Aorta (tissue), 5 donors: ENCODE results near the gene CDH3. TPM values are rescaled to one million over a fixed set of nuclear protein-coding genes. Genes with fewer than 3 reads are reported as not detected.

Experiments
- ATAC-seq: fragments of 200-7000 bp; cut with Tn5 transposase; one replicate; pipeline ENCODE4 v1.9.1; 2022; ENCODE audit warnings: moderate library complexity; ENCODE audit not compliant: low FRiP score
- DNase-seq, 2 donors: peaks; one replicate each; pipeline ENCODE4 v3.0.0-alpha.2; 2020
- H3K27ac ChIP-seq, 2 donors: one replicate each; pipeline ENCODE4 v1.5.1; 2013; ENCODE audit warnings: low read length in 2 of 2, mild to moderate bottlenecking in 2 of 2, moderate library complexity in 2 of 2, control low read depth in 1 of 2, inconsistent platforms in 1 of 2, low read depth in 1 of 2
- H3K27me3 ChIP-seq, 2 donors: one replicate each; pipeline ENCODE4 v1.6.1; 2013; ENCODE audit warnings: control low read depth in 1 of 2, low read length in 1 of 2, mild to moderate bottlenecking in 1 of 2, moderate library complexity in 1 of 2; ENCODE audit not compliant: insufficient read depth in 2 of 2, control insufficient read depth in 1 of 2
- H3K36me3 ChIP-seq, 2 donors: one replicate each; pipeline ENCODE4 v1.6.1; 2013; ENCODE audit warnings: control low read depth in 1 of 2, low read length in 1 of 2, mild to moderate bottlenecking in 1 of 2; ENCODE audit not compliant: insufficient read depth in 2 of 2, control insufficient read depth in 1 of 2
- H3K4me1 ChIP-seq, 2 donors: one replicate each; pipeline ENCODE4 v1.6.1; 2013; ENCODE audit warnings: low read length in 2 of 2, control low read depth in 1 of 2, mild to moderate bottlenecking in 1 of 2, moderate library complexity in 1 of 2; ENCODE audit not compliant: insufficient read depth in 2 of 2, control insufficient read depth in 1 of 2
- H3K4me3 ChIP-seq, 2 donors: one replicate each; pipeline ENCODE4 v1.5.1; 2013; ENCODE audit warnings: low read length in 2 of 2, control low read depth in 1 of 2, mild to moderate bottlenecking in 1 of 2
- H3K9me3 ChIP-seq: one replicate; pipeline ENCODE4 v1.6.1; 2013; ENCODE audit warnings: mild to moderate bottlenecking, low read length; ENCODE audit not compliant: control insufficient read depth
- WGBS, 2 donors: extraction: QIAGEN DNeasy Blood & Tissue Kit; methylation state at CpG; one replicate each; pipeline ENCODE4 v1.1.7; 2013; 5-methylcytosine and 5-hydroxymethylcytosine counted together
- intact Hi-C, 2 donors: fragments of 100-400 bp; cut with DNase I; formaldehyde crosslinking; loops; one replicate each; pipeline versions ENCODE4 v1.14.2 to v1.15.0; 2022
- polyA plus RNA-seq, 2 donors: library from polyadenylated mRNA; stranded (reverse); fragments of 200-250 nt; gene quantifications; one replicate each; pipeline ENCODE4 v1.2.3, GENCODE V29; 2013
- total RNA-seq, 2 donors: library from RNA; stranded (reverse); fragmentation: NEBNext Ultra II Directional; extraction: Animal tissue kit (Norgen Biotek cat#: 25700); gene quantifications; one replicate each; pipeline ENCODE4 v1.2.1, GENCODE V29; 2021
- donor health status: healthy with polysubstance abuse.
- donor health status: Bipolar disorder and iron deficiency.
- donor health status: DM: no; HTN: no; CAD: no.
- donor health status: DM: no; HTN: no; CAD: no.
- donor health status: DM: yes; HTN: yes; CAD: no.

CDH3 gene
- total and polyA plus RNA-seq, 4 donors, result 0.25 to 0.97 (median 0.81) TPM; not detected in 1

DNA sequence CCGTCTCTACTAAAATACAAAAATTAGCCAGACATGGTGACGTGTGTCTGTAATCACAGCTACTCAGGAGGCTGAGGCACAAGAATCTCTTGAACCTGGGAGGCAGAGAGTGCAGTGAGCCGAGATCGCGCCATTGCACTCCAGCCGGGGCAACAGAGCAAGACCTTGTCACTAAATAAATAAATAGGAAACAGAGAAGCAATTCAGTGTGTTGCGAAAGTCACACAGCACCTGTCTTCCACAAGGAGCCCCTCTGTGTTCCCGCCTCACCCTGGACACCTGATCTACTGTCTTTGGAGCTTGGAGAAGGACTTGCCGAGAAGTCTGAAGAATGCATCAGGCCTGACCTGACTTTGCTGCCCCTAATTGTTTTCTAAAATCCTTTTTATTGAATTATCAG, 88.5 kb downstream of the CDH3 start:
- Histone ChIP-seq H3K4me3 (no peak overlapping the region), H3K36me3 (no peaks in the 10 kb centered on the region), H3K27ac (no peak overlapping the region), H3K4me1 (no peaks in the 10 kb centered on the region), H3K9me3 (no peaks in the 10 kb centered on the region), H3K27me3 (no peaks in the 10 kb centered on the region)
- DNase-seq, result no peak
- ATAC-seq, result no peak
- intact Hi-C loops, result no loop called here
- WGBS, 2 donors, result 92 to 93% methylated on average over 9 of the region's 9 CpGs

DNA sequence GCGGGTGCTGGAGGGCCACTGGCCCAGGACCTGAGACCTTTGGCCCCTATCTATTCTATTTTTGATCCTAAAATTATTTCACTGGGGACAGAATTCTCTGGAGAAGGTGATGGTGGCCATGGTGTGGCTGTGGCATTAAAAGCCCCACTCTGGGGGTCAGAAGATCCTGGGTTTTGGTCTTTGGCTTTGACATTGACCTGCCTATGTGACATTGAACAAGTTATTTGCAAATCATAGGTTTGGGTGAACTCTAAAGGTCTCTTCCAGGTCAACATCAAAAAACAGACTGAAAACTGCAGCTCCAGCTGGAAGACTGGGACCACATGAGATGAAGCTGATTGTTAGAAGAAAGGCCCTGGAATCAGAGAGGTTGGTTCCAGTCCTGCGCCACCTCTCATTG, 89.7 kb downstream of the CDH3 start:
- no peaks in the 10 kb centered on the region for H3K4me1 ChIP-seq
- 92 to 97% methylated on average over 2 of the region's 2 CpGs for WGBS, 2 donors
- H3K36me3 ChIP-seq, result no peaks in the 10 kb centered on the region
- ATAC-seq (no peak), DNase-seq (no peak)
- no peaks in the 10 kb centered on the region for H3K9me3 ChIP-seq
- no peaks in the 10 kb centered on the region for H3K27me3 ChIP-seq
- H3K4me3 ChIP-seq, result no peak overlapping the region
- H3K27ac ChIP-seq, result no peak overlapping the region
- intact Hi-C loops, result no loop called here

DNA sequence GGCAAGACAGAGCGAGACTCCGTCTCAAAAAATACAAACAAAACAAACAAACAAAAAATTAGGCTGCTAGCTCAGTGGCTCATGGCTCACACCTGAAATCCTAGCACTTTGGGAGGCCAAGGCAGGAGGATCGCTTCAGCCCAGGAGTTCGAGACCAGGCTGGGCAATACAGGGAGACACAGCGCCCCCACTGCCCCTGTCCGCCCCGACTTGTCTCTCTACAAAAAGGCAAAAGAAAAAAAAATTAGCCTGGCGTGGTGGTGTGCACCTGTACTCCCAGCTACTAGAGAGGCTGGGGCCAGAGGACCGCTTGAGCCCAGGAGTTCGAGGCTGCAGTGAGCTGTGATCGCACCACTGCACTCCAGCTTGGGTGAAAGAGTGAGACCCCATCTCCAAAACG, 91.5 kb downstream of the CDH3 start:
- Histone ChIP-seq H3K27ac (no peak overlapping the region), H3K4me1 (no peaks in the 10 kb centered on the region), H3K9me3 (no peaks in the 10 kb centered on the region), H3K4me3 (no peak overlapping the region), H3K36me3 (no peaks in the 10 kb centered on the region), H3K27me3 (no peaks in the 10 kb centered on the region)
- 89% methylated on average over 12 of the region's 12 CpGs for WGBS, 2 donors
- DNase-seq (no peak), ATAC-seq (no peak)
- intact Hi-C loops, result no loop called here

DNA sequence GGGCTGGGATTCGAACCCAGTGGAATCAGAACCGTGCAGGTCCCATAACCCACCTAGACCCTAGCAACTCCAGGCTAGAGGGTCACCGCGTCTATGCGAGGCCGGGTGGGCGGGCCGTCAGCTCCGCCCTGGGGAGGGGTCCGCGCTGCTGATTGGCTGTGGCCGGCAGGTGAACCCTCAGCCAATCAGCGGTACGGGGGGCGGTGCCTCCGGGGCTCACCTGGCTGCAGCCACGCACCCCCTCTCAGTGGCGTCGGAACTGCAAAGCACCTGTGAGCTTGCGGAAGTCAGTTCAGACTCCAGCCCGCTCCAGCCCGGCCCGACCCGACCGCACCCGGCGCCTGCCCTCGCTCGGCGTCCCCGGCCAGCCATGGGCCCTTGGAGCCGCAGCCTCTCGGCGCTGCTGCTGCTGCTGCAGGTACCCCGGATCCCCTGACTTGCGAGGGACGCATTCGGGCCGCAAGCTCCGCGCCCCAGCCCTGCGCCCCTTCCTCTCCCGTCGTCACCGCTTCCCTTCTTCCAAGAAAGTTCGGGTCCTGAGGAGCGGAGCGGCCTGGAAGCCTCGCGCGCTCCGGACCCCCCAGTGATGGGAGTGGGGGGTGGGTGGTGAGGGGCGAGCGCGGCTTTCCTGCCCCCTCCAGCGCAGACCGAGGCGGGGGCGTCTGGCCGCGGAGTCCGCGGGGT, 92.1 kb downstream of the CDH3 start, which contains the start of gene CDH1:
CDH1 (plus strand) TSS at position 247 of the 684 bp plus-strand sequence; CDS start at position 371, 124 bp downstream.
- Histone ChIP-seq H3K27me3 (no peaks in the 10 kb centered on the region), H3K36me3 (no peaks in the 10 kb centered on the region), H3K27ac (no peak within 1 kb of the TSS), H3K4me1 (no peaks in the 10 kb centered on the region), H3K9me3 (no peaks in the 10 kb centered on the region), H3K4me3 (no peak within 1 kb of the TSS)
- WGBS, 2 donors, result 1 to 2% methylated on average over 62 to 63 of the region's 63 CpGs
- ATAC-seq (peak; percentile 62), DNase-seq (peak in 1 of 2 donors; percentile 47)
- intact Hi-C loops, result no loop called here

DNA sequence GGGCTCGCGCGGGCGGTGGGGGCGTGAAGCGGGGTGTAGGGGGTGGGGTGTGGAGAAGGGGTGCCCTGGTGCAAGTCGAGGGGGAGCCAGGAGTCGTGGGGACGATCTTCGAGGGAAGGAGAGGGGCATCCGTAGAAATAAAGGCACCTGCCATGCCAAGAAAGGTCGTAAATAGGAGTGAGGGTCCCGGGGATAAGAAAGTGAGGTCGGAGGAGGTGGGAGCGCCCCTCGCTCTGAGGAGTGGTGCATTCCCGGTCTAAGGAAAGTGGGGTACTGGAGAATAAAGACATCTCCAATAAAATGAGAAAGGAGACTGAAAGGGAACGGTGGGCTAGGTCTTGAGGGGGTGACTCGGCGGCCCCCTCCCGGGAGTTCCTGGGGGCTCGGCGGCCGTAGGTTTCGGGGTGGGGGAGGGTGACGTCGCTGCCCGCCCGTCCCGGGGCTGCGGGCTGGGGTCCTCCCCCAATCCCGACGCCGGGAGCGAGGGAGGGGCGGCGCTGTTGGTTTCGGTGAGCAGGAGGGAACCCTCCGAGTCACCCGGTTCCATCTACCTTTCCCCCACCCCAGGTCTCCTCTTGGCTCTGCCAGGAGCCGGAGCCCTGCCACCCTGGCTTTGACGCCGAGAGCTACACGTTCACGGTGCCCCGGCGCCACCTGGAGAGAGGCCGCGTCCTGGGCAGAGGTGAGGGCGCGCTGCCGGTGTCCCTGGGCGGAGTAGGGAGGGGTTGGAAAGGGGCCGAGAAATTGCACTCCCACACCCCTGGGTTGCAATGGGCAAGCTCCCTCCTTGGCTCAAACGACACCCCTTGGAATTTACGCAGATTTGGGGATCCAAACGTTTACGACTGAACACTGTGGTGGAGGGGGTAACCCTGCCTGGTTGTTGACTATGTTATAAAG, 92.9 kb downstream of the CDH3 start:
- no peaks in the 10 kb centered on the region for H3K27me3 ChIP-seq
- H3K9me3 ChIP-seq, result no peaks in the 10 kb centered on the region
- H3K4me3 ChIP-seq, result no peak overlapping the region
- WGBS, 2 donors, result 5 to 7% methylated on average over 50 to 58 of the region's 58 CpGs
- no peaks in the 10 kb centered on the region for H3K36me3 ChIP-seq
- ATAC-seq (no peak), DNase-seq (no peak)
- no peaks in the 10 kb centered on the region for H3K4me1 ChIP-seq
- no peak overlapping the region for H3K27ac ChIP-seq
- intact Hi-C loops, result no loop called here

DNA sequence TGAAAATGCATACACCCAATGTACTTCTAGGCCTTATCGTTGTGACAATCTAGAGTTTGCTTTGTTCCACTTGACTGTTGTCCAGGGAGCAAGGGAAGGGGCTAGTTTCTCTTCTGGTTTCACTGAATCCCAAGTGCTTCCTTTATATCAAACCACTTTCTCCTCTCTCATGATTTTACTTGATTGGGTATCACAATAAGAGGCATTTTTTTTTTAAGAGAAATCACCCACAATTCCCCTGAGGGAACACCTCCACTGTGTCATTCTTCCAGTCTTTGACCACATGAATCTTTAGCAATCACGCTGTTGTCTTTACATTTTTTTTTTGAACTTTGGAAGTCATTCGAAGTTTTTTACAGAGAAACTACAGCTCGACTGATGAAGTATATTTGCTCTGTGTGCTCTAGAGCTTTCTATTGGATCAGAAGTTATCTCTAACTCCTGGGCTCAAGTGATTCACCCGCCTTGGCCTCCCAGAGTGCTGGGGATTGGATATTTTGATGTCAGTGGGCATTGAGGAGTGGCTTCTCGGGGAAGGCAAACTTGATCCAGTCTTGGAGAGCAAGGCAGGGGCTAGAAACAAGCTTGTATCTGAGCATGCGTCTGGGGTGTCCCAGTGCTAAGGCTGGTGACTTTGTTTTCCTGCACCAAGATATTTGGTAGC, 95.0 kb downstream of the CDH3 start:
- intact Hi-C loops, result no loop called here
- DNase-seq (no peak), ATAC-seq (no peak)
- Histone ChIP-seq H3K9me3 (no peaks in the 10 kb centered on the region), H3K4me1 (no peaks in the 10 kb centered on the region), H3K36me3 (no peaks in the 10 kb centered on the region), H3K4me3 (no peak overlapping the region), H3K27me3 (no peaks in the 10 kb centered on the region), H3K27ac (no peak overlapping the region)
- 68 to 69% methylated on average over 7 of the region's 7 CpGs for WGBS, 2 donors

DNA sequence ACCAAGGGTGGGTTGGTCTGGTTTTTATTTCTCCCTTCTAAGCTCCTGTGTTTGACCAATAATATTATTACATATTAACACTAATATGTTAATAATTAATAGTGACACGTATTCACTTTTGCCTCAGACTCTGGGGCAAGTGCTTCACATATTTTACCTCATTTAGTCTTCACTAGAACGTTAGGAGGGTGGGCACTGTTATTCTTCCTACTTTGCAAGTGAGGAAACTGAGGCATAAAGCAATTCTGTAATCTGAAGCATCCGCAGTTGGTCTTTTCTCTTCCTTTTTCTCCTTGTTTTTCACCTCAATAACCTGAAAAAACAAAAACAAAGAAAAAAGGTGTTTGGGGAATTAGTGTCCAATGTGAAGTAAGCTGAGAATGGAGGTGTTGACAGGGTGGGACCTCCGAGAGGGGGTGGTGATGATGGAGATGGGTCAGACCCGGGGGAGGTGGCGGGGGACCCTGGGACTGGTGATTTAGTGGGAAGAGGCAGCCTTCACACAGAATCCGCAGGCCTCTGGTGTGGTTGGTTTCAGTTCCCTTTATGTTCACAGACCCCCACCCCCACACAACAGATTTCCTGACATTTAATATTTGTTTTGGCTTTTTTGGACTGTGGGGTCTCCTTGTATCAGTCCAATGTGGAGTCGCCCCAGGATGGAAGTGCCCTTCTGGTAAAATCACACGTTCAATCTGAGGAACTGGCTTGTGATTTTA, 95.7 kb downstream of the CDH3 start:
- no peaks in the 10 kb centered on the region for H3K4me1 ChIP-seq
- H3K27me3 ChIP-seq, result no peaks in the 10 kb centered on the region
- no peak overlapping the region for H3K4me3 ChIP-seq
- H3K36me3 ChIP-seq, result no peaks in the 10 kb centered on the region
- H3K9me3 ChIP-seq, result no peaks in the 10 kb centered on the region
- H3K27ac ChIP-seq, result no peak overlapping the region
- whole genome bisulfite sequencing, 2 donors, result 77 to 83% methylated on average over 9 of the region's 9 CpGs
- intact Hi-C loops, result no loop called here
- DNase-seq (no peak), ATAC-seq (no peak)

DNA sequence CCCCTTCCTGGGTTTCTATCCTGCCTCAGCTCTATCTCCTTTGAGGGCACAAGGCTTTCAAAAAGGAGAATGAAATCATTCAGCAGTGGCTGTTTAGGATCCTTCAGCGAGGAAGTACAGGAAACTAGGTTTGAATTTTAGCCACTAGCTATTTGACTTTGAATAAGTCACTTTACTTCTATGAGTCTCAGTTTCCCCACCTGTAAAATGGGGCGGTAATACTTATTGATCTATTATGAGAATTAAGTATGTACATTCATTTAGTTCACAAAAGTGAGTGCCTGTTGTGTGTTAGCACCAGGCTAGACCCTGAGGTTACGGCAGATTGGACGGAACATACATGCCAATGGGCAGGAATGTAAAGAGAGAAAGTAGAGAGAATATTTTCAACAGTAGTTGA, 98.6 kb downstream of the CDH3 start:
- no peaks in the 10 kb centered on the region for H3K9me3 ChIP-seq
- H3K36me3 ChIP-seq, result no peaks in the 10 kb centered on the region
- ATAC-seq, result no peak
- H3K4me1 ChIP-seq, result no peaks in the 10 kb centered on the region
- no peak overlapping the region for H3K4me3 ChIP-seq
- 89 to 90% methylated on average over 4 of the region's 4 CpGs for WGBS, 2 donors
- H3K27ac ChIP-seq, result no peak overlapping the region
- H3K27me3 ChIP-seq, result no peaks in the 10 kb centered on the region
- intact Hi-C loops, result no loop called here
- no peak for DNase-seq
